DOHH2 (cell line): ENCODE measurements around the gene RGR.

ENCODE experiments used
- EZH2phosphoT487 ChIP-seq: fragments of 200-600 bp; sonication (generic); IDR thresholded peaks from 2 replicates; pipeline ENCODE4 v1.6.1; 2017; ENCODE audit warnings: borderline replicate concordance, mild to moderate bottlenecking, antibody characterized with exemption, low read length, moderate library complexity, mixed read lengths
- TF ChIP-seq, protein P1 (sequence below): fragments of 200-600 bp; sonication (generic); IDR thresholded peaks from one replicate; pipeline ENCODE4 v1.5.1; 2014; ENCODE audit warnings: antibody characterized with exemption, mild to moderate bottlenecking, low read depth, low read length; ENCODE audit not compliant: poor library complexity, severe bottlenecking

DNA sequence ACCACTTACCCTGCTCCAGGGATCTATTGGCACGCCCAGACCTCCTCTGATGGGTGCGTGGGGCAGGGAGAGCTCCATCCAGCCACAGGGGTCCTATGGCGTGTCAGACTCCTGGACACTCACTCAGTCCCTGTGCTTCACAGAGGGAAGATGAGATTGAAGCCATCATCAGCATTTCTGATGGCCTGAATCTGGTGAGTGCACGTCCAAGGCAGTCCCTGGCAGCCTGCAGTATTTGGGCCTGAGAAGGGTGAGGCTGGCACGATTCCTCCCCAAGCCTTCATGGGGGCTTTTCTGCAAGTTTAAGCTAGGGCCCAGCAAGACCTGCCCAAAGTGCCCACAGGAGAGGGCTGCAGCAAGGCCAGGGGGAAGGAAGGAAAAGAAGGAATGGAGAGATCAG lies 47.2 kb upstream of the RGR start:
- TF ChIP-seq, protein P1, sequence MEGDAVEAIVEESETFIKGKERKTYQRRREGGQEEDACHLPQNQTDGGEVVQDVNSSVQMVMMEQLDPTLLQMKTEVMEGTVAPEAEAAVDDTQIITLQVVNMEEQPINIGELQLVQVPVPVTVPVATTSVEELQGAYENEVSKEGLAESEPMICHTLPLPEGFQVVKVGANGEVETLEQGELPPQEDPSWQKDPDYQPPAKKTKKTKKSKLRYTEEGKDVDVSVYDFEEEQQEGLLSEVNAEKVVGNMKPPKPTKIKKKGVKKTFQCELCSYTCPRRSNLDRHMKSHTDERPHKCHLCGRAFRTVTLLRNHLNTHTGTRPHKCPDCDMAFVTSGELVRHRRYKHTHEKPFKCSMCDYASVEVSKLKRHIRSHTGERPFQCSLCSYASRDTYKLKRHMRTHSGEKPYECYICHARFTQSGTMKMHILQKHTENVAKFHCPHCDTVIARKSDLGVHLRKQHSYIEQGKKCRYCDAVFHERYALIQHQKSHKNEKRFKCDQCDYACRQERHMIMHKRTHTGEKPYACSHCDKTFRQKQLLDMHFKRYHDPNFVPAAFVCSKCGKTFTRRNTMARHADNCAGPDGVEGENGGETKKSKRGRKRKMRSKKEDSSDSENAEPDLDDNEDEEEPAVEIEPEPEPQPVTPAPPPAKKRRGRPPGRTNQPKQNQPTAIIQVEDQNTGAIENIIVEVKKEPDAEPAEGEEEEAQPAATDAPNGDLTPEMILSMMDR: no peak
- TF ChIP-seq EZH2phosphoT487: no peak
